Measurements from ENCODE around the gene DZIP1. TPM values are rescaled to one million over a fixed set of nuclear protein-coding genes. Genes with fewer than 3 reads are reported as not detected.

The DZIP1 gene
- total and polyA plus RNA-seq, 10 of the 15 experiments (the other 5 are each of a cell fraction or from before 2014, with no cell fraction given), result 0.01 to 1.9 (median 0.55) TPM

DNA sequence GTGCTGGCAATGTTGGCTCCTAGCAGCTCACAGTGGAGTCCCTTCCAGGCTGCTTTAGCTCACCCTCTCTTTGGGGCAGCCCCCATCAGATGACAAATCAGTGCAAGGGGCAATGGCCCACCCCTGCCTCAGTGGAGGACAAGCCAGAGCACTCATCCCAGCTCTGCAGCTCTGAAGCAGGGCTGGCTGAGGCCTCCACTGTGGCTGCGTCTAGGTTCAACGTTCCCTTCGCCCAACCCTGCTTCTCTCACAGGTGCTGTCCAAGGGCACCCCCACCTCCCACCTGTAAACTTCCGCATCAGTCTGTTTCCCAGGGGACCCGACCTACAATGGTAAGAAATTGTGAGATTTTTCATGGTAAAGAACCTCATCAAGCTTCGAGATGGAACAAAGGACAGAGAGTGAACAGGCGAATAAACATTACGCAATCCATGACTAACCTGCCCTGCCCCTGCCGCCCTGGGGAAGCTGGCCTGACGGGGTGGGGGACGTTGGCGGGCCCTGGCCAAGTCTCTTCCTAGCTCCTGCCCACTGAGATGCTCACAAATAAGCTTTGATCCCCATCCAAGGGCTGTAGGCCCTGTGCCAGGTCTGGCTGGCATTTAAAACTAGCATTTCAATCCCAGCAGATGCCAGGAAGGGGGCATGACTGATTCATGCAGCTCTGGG, 40.5 kb downstream of the DZIP1 start:
- ChIA-PET CTCF (interaction anchor here (0.7 to 2.1 kb wide), 3 partner anchors 18 to 111 kb away, joined by 3 to 6 read pairs (median 3); no protein-coding TSS in a partner anchor), SMC1A (ENCODE audit: uncharacterized antibody, unreplicated experiment) (no interaction called here), POLR2A (interaction anchor here (0.5 kb wide), 1 partner anchor 21 kb away, joined by 3 read pairs; no protein-coding TSS in a partner anchor), RAD21 (ENCODE audit: unreplicated experiment) (no interaction called here)
- H3K4me3 ChIP-seq, result no peak overlapping the region
- peaks cover 0 to 2% of the 10 kb centered on the region in 2 experiments; a peak in 2 of 4 replicates for H3K27me3 ChIP-seq (replicated peaks in 1 of 2; ENCODE audit: control insufficient read depth in 2 of 2, insufficient read depth in 2 of 2, low read length in 1 of 2)
- ATAC-seq, result no peak
- H3K9me3 ChIP-seq (replicated peaks; ENCODE audit: control insufficient read depth, insufficient read depth, low read length), result no peaks in the 10 kb centered on the region
- TF ChIP-seq NFYB (IDR thresholded peaks at IDR 0.05; ENCODE audit: insufficient read depth, low read depth, low read length) (no peak), TBL1XR1 (IDR thresholded peaks at IDR 0.05; ENCODE audit: low read depth, low read length) (no peak)
- TF ChIP-seq, protein P1, sequence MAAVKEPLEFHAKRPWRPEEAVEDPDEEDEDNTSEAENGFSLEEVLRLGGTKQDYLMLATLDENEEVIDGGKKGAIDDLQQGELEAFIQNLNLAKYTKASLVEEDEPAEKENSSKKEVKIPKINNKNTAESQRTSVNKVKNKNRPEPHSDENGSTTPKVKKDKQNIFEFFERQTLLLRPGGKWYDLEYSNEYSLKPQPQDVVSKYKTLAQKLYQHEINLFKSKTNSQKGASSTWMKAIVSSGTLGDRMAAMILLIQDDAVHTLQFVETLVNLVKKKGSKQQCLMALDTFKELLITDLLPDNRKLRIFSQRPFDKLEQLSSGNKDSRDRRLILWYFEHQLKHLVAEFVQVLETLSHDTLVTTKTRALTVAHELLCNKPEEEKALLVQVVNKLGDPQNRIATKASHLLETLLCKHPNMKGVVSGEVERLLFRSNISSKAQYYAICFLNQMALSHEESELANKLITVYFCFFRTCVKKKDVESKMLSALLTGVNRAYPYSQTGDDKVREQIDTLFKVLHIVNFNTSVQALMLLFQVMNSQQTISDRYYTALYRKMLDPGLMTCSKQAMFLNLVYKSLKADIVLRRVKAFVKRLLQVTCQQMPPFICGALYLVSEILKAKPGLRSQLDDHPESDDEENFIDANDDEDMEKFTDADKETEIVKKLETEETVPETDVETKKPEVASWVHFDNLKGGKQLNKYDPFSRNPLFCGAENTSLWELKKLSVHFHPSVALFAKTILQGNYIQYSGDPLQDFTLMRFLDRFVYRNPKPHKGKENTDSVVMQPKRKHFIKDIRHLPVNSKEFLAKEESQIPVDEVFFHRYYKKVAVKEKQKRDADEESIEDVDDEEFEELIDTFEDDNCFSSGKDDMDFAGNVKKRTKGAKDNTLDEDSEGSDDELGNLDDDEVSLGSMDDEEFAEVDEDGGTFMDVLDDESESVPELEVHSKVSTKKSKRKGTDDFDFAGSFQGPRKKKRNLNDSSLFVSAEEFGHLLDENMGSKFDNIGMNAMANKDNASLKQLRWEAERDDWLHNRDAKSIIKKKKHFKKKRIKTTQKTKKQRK (IDR thresholded peaks at IDR 0.05; ENCODE audit: low read depth, low read length), result no peak
- no peaks in the 10 kb centered on the region for H3K36me3 ChIP-seq (ENCODE audit: control insufficient read depth in 2 of 2, insufficient read depth in 2 of 2, low read length in 1 of 2)
- no peaks in the 10 kb centered on the region for H4K20me1 ChIP-seq (ENCODE audit: control insufficient read depth, insufficient read depth)
- in situ Hi-C loops (cut with MboI) (loop anchor here (25.0 kb wide), 1 partner anchor 233 kb away; no protein-coding TSS in a partner anchor), intact Hi-C loops (cut with micrococcal nuclease; ENCODE audit: unreplicated experiment) (no loop called here)
- no peaks in the 10 kb centered on the region for H3K79me2 ChIP-seq (ENCODE audit: control insufficient read depth, insufficient read depth, low read length)
- 73% methylated on average over 12 of the region's 12 CpGs for WGBS (ENCODE audit: insufficient coverage, insufficient replicate concordance, low lambda C conversion rate, missing lambda C conversion rate)
- DNase-seq (ENCODE audit: low read depth, low spot score), result no peak
- no peak overlapping the region for H3K27ac ChIP-seq (ENCODE audit: control insufficient read depth, insufficient read depth)
- BruUV-seq (replicated peaks), result no TSS peak
- peaks cover 3% of the 10 kb centered on the region; the same call in 1 of the 2 replicates for H3K4me1 ChIP-seq (ENCODE audit: control insufficient read depth, insufficient read depth, low read length)
- no peak overlapping the region for H3K4me2 ChIP-seq (ENCODE audit: control insufficient read depth, insufficient read depth)
- no peak overlapping the region for H2AFZ ChIP-seq (ENCODE audit: control insufficient read depth, low read depth, low read length)
- no peak for FAIRE-seq
- H3K9ac ChIP-seq (ENCODE audit: control insufficient read depth, insufficient read depth, low read length), result no peak overlapping the region
